ENCODE measurements around the gene NUS1.

DNA sequence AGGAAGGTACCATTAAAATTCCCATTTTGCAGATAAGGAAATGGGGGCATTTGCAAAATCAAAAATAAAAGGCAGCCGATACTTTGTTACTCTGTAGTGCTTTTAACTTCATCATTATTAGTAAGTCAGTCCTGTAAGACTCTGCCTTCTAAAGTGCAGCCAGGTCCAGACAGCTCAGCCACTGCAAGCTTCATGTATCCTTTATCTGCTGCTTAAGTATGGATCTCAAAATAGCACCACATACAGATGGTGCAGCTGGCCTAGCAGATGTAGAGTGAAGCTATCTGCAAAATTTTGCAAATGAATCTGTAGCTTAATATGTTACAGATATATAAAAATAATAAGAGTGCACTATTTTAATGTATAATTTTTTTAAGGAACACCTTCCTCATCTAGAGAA lies 53.4 kb downstream of the NUS1 start:
- TF ChIP-seq, protein P1, sequence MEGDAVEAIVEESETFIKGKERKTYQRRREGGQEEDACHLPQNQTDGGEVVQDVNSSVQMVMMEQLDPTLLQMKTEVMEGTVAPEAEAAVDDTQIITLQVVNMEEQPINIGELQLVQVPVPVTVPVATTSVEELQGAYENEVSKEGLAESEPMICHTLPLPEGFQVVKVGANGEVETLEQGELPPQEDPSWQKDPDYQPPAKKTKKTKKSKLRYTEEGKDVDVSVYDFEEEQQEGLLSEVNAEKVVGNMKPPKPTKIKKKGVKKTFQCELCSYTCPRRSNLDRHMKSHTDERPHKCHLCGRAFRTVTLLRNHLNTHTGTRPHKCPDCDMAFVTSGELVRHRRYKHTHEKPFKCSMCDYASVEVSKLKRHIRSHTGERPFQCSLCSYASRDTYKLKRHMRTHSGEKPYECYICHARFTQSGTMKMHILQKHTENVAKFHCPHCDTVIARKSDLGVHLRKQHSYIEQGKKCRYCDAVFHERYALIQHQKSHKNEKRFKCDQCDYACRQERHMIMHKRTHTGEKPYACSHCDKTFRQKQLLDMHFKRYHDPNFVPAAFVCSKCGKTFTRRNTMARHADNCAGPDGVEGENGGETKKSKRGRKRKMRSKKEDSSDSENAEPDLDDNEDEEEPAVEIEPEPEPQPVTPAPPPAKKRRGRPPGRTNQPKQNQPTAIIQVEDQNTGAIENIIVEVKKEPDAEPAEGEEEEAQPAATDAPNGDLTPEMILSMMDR (IDR thresholded peaks at IDR 0.05) = no peak
- TF ChIP-seq ZFX (IDR thresholded peaks at IDR 0.05; ENCODE audit: borderline replicate concordance) = no peak
